ENCODE data around the gene C6orf136.

C6orf136 gene

GRCh38 chr6:30646450-30647241, at the start of gene C6orf136:
Gene C6orf136, plus strand, starts transcription at chr6:30647133. Its CDS starts 99 bp downstream, at chr6:30647232.
- peak; percentile 91 for DNase-seq (ENCODE audit: low read depth)

- DNase-seq (ENCODE audit: low read depth) = peak; percentile 60
These were observed 49.4 kb upstream of the C6orf136 start for GRCh38 chr6:30597315-30598144.

GRCh38 chr6:30598912-30599624, 47.9 kb upstream of the C6orf136 start:
- DNase-seq (ENCODE audit: low read depth) = no peak

- no peak for DNase-seq (ENCODE audit: low read depth)
These were observed 47.2 kb upstream of the C6orf136 start for GRCh38 chr6:30599625-30600324.

GRCh38 chr6:30600451-30600961, 46.4 kb upstream of the C6orf136 start:
- no peak for DNase-seq (ENCODE audit: low read depth)

- no peak for DNase-seq (ENCODE audit: low read depth)
These were observed 45.5 kb upstream of the C6orf136 start for GRCh38 chr6:30601436-30601814.

- DNase-seq (ENCODE audit: low read depth) = no peak
These were observed 44.9 kb upstream of the C6orf136 start for GRCh38 chr6:30601815-30602641.

- no peak for DNase-seq (ENCODE audit: low read depth)
These were observed 43.0 kb upstream of the C6orf136 start for GRCh38 chr6:30603961-30604360.

GRCh38 chr6:30610065-30610464, 36.9 kb upstream of the C6orf136 start:
- DNase-seq (ENCODE audit: low read depth) = no peak

- DNase-seq (ENCODE audit: low read depth) = no peak
These were observed 35.6 kb upstream of the C6orf136 start for GRCh38 chr6:30611150-30611855.

- DNase-seq (ENCODE audit: low read depth) = no peak
These were observed 35.1 kb upstream of the C6orf136 start for GRCh38 chr6:30611856-30612194.

- DNase-seq (ENCODE audit: low read depth) = no peak
These were observed 34.7 kb upstream of the C6orf136 start for GRCh38 chr6:30612213-30612612.

- no peak for DNase-seq (ENCODE audit: low read depth)
These were observed 34.2 kb upstream of the C6orf136 start for GRCh38 chr6:30612687-30613248.

GRCh38 chr6:30613251-30614043, 33.5 kb upstream of the C6orf136 start:
- DNase-seq (ENCODE audit: low read depth) = no peak

- no peak for DNase-seq (ENCODE audit: low read depth)
These were observed 32.7 kb upstream of the C6orf136 start for GRCh38 chr6:30614044-30614842.

GRCh38 chr6:30614843-30615218, 32.1 kb upstream of the C6orf136 start:
- DNase-seq (ENCODE audit: low read depth) = peak; percentile 67

GRCh38 chr6:30615219-30615957, 31.5 kb upstream of the C6orf136 start:
- no peak for DNase-seq (ENCODE audit: low read depth)
